ENCODE data around the gene PCDH1. TPM values are rescaled to one million over a fixed set of nuclear protein-coding genes. Genes with fewer than 3 reads are reported as not detected.
A peak's percentile ranks its signal among the peaks of the same experiment; 100 is the strongest.

The PCDH1 gene
- total RNA-seq, 1 donor from 2014 or later: 85.4 TPM

DNA sequence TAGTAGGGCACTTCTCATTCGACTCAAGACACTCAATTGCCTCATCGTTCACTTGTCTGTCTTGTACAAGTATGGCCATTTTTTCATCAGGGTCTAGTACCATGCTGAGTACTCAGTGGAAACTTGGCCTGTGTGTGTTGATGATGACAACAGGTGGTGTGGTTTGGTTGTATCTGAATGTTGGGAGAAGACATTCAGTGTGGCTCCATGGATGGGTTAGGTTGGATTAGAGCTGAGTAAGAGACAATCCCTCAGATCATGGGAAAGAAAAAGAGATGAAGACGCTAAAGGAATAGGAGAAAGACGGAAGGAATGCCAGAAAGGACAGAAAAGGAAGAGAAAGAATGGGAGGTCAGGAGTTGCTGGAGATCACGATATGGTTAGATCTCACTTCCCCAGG lies 17.0 kb downstream of the PCDH1 start:
- H3K27ac Mint-ChIP-seq (ENCODE audit: unreplicated experiment): no peak overlapping the region
- H3K9me3 Mint-ChIP-seq (ENCODE audit: low read depth): no peaks in the 10 kb centered on the region
- TF ChIP-seq, protein P1, sequence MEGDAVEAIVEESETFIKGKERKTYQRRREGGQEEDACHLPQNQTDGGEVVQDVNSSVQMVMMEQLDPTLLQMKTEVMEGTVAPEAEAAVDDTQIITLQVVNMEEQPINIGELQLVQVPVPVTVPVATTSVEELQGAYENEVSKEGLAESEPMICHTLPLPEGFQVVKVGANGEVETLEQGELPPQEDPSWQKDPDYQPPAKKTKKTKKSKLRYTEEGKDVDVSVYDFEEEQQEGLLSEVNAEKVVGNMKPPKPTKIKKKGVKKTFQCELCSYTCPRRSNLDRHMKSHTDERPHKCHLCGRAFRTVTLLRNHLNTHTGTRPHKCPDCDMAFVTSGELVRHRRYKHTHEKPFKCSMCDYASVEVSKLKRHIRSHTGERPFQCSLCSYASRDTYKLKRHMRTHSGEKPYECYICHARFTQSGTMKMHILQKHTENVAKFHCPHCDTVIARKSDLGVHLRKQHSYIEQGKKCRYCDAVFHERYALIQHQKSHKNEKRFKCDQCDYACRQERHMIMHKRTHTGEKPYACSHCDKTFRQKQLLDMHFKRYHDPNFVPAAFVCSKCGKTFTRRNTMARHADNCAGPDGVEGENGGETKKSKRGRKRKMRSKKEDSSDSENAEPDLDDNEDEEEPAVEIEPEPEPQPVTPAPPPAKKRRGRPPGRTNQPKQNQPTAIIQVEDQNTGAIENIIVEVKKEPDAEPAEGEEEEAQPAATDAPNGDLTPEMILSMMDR (IDR thresholded peaks at IDR 0.05): no peak
- peaks cover 52% of the 10 kb centered on the region for H3K36me3 Mint-ChIP-seq (ENCODE audit: low read depth)
- no peak for DNase-seq (ENCODE audit: low spot score)
- peaks cover 6% of the 10 kb centered on the region for H3K4me1 Mint-ChIP-seq (ENCODE audit: low read depth)
- no peak overlapping the region for H3K4me3 Mint-ChIP-seq (ENCODE audit: unreplicated experiment)
- H3K27me3 Mint-ChIP-seq (ENCODE audit: low read depth): no peaks in the 10 kb centered on the region

DNA sequence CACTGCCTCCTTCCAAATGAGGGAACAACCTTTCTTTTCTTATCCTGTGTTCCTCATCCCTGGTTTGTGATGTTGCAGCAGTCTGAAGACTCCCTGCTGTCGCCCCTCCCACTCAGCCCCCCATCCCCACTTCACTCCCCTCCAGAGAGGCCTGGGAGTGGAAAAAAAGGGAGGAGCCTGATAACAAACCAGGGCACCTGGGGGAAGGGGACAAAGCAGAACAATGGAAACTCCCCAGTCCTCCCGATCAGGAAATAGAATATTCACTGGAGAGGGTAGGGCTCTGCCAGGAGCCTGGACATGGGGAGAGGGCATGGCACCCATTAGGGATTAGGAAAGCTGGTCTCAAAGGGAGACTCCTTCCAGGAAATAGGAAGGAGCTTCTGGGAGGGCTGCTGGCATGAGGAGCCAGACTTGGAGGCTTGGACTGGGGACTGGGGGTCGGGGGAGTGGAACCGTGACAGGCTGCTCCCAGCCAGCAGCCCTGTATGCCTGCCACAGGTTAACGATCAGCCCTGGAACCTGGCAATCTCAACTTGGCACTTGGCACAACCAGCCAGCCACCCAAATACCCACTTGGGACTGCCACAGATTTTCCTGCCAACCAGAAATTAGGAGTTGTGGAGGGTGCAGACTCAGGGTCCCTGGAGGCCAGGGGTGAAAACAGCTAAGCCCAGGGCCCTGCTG lies 20.0 kb downstream of the PCDH1 start:
- no peaks in the 10 kb centered on the region for H3K9me3 Mint-ChIP-seq (ENCODE audit: low read depth)
- no peak overlapping the region for H3K4me3 Mint-ChIP-seq (ENCODE audit: unreplicated experiment)
- TF ChIP-seq, protein P1 (IDR thresholded peaks at IDR 0.05): no peak
- no peak for DNase-seq (ENCODE audit: low spot score)
- H3K36me3 Mint-ChIP-seq (ENCODE audit: low read depth): peaks cover 31% of the 10 kb centered on the region
- peaks cover 17% of the 10 kb centered on the region for H3K4me1 Mint-ChIP-seq (ENCODE audit: low read depth)
- H3K27ac Mint-ChIP-seq (ENCODE audit: unreplicated experiment): no peak overlapping the region
- no peaks in the 10 kb centered on the region for H3K27me3 Mint-ChIP-seq (ENCODE audit: low read depth)

DNA sequence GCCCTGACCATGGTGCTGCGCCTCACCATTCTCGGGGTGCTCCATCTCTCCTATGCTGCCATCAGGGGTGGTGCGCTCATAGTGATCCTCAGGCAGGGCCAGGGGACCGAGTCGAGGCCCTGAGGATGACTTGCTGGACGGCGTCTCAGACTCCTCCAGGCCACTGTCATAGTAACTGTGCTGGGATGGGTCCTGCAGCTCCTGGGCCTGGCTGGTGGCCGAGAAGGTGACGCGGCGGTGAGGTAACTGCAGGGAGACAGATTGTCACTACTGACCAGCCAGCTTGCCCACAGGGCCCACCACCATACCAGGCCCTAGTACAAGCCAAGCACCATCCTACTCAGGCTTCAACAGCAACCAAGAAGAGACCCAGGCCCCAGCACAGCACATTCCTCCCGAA lies 21.0 kb downstream of the PCDH1 start:
- no peak for DNase-seq (ENCODE audit: low spot score)
- H3K27ac Mint-ChIP-seq (ENCODE audit: unreplicated experiment): no peak overlapping the region
- H3K4me3 Mint-ChIP-seq (ENCODE audit: unreplicated experiment): no peak overlapping the region
- H3K9me3 Mint-ChIP-seq (ENCODE audit: low read depth): no peaks in the 10 kb centered on the region
- H3K36me3 Mint-ChIP-seq (ENCODE audit: low read depth): peaks cover 25% of the 10 kb centered on the region
- H3K27me3 Mint-ChIP-seq (ENCODE audit: low read depth): no peaks in the 10 kb centered on the region
- peaks cover 17% of the 10 kb centered on the region for H3K4me1 Mint-ChIP-seq (ENCODE audit: low read depth)
- TF ChIP-seq, protein P1 (IDR thresholded peaks at IDR 0.05): no peak

DNA sequence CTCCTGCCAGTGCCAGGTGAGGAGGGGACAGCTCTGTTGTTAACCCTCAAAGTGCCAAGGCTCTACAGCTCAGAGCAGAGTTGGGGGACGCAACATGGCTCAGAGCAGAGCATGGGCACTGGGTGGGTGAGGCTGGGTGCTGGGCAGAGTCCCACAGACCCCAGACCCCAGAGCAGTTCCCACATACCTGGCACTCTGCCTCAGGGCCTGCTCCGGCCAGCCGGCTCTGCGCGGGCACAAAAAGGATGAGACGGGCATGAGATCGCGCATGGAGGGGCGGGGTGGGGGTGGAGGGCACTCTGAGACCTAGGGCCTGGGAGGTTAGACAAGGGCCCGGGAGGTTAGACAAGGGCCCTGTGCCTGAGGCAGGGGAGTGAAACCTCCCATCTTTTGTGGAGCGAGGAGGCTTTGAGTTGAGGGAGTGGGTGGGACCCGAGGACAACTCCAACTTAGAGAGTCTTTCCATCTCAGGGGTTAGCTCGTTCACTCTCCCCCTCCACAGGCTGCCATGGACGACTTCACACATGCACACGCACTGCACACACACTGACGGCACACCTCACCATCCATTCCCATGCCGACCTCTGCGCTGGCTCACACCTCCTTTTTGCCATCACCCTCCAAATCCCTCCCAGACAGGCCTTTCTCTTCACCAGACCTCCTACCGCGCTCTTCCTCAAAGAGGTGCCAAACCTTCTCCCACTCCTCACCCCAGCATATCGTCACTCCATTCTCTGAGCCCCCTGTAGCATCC lies 22.0 kb downstream of the PCDH1 start:
- TF ChIP-seq, protein P1 (IDR thresholded peaks at IDR 0.05): no peak
- Mint-ChIP-seq H3K9me3 (ENCODE audit: low read depth) (no peaks in the 10 kb centered on the region), H3K27ac (ENCODE audit: unreplicated experiment) (peak overlapping the region; percentile 41), H3K27me3 (ENCODE audit: low read depth) (no peaks in the 10 kb centered on the region), H3K4me1 (ENCODE audit: low read depth) (peaks cover 19% of the 10 kb centered on the region), H3K36me3 (ENCODE audit: low read depth) (peaks cover 15% of the 10 kb centered on the region), H3K4me3 (ENCODE audit: unreplicated experiment) (no peak overlapping the region)
- no peak for DNase-seq (ENCODE audit: low spot score)

DNA sequence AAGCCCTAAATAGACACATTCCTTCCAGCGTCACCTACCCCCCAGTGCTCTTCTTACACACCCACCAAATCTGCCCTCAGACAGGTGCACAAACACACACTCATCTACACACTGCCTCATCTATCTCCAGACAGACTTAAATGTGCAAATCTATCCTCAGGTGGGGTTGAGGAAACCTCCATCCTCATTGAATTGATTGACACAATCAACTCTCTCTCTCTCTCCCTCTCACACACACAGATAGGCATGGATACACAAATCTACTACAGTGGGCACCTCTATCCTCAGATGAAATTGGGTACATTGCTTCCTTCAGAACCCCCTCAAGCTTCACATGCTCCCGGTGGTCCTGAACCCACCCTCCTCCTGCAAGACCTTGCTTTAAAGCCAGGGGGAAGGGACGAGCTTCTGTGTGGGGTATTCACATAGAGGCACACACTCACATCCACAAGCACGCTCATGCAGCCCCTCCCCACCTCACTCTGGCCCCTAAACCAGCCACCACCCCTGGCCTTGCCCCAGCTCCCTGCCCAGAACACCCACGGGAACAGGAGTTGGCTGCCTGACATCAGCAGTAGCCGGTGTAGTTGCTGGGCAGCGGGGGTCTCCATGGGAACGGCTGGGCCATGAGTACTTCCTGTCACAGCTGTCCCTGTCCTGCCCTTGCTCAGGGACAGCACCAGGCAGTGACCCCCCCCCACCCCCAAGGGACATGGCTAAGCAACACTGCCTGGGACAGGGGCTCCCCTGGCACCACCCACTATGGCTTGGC lies 22.8 kb downstream of the PCDH1 start:
- Mint-ChIP-seq H3K27me3 (ENCODE audit: low read depth) (no peaks in the 10 kb centered on the region), H3K27ac (ENCODE audit: unreplicated experiment) (peak overlapping the region; percentile 2), H3K9me3 (ENCODE audit: low read depth) (no peaks in the 10 kb centered on the region), H3K4me1 (ENCODE audit: low read depth) (peaks cover 26% of the 10 kb centered on the region), H3K36me3 (ENCODE audit: low read depth) (peaks cover 12% of the 10 kb centered on the region), H3K4me3 (ENCODE audit: unreplicated experiment) (no peak overlapping the region)
- TF ChIP-seq, protein P1 (IDR thresholded peaks at IDR 0.05): no peak
- peak; percentile 51 for DNase-seq (ENCODE audit: low spot score)
